Measurements from ENCODE around the gene SH3BGRL3.

Gene SH3BGRL3

DNA sequence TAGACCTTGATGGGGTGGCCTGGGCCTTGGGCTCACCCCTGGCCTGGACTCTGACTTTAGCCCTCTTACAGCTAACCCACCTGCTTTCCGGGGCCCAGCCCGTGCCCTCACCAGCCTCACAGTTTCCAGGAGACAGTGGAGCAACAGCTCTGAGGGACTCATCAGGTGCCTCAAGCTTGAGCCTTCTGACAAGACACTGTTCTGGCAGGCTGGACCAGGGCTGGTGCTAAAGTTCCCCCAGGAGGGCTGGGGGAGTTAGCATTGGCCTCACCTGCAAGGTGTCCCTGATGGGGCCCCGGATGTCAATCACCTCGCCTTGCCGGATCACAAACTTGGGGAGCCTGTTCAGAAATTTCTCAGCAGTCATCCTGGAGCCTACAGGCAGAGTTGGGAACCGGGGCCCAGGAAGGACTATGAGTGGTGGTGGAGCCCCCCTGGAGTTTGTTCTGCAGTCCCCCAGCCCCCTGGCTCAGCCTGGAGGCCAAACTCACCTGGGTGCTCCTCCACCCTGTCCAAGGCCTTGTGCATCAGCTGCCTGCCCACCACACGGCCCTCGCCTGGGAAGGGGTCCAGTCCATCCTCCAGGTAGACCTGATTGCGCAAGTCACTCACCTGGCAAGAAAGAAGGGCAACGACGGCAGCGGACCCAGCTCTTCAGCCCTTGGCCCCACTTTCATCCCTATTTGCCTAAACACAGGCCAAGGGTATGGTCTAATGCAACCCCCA lies 4.1 kb downstream of the SH3BGRL3 start:
- TF ChIP-seq, protein P1, sequence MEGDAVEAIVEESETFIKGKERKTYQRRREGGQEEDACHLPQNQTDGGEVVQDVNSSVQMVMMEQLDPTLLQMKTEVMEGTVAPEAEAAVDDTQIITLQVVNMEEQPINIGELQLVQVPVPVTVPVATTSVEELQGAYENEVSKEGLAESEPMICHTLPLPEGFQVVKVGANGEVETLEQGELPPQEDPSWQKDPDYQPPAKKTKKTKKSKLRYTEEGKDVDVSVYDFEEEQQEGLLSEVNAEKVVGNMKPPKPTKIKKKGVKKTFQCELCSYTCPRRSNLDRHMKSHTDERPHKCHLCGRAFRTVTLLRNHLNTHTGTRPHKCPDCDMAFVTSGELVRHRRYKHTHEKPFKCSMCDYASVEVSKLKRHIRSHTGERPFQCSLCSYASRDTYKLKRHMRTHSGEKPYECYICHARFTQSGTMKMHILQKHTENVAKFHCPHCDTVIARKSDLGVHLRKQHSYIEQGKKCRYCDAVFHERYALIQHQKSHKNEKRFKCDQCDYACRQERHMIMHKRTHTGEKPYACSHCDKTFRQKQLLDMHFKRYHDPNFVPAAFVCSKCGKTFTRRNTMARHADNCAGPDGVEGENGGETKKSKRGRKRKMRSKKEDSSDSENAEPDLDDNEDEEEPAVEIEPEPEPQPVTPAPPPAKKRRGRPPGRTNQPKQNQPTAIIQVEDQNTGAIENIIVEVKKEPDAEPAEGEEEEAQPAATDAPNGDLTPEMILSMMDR (IDR thresholded peaks at IDR 0.05) = no peak
- TF ChIP-seq ZFX (IDR thresholded peaks at IDR 0.05; ENCODE audit: borderline replicate concordance) = no peak
- peak overlapping the region; percentile 20 for H3K27ac ChIP-seq

DNA sequence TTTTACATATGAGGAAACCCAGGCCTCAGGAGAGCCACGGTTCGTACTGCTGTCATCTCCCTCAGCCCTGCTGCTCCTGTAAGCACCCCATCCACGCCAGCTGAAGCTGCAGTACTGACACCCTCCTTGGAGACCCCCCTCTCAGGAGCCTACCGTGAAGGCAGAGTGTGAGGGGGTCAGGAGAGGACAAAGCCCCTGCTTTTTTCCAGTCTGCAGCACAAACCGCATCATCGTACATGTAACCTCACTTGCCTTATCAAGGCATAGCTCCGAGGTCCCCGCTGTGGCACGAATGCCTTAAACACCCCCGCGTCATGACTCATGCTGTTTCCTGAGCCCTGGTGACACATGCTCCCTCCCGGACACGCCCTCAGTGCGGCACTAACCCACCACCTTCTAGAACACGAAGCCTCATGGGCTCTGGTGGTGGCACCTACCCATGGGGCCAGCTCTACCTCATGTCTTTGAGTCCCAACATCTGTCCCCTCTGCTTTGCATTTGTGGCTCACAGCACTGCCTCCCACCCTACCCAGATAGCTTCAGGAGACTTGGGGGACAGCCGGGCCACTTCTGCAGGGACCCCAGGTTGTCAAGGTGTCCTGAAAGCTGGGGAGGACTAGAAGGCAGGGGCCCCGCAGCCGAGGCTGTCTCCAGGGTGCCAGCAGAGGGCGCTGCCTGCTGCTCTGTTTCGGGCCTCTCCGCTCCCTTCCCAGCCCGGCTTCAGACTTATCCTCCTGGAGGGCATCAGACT lies 4.9 kb downstream of the SH3BGRL3 start:
- peak overlapping the region; percentile 20; the same call in 1 of the 2 replicates for H3K27ac ChIP-seq
- TF ChIP-seq ZFX (IDR thresholded peaks at IDR 0.05; ENCODE audit: borderline replicate concordance) = no peak
- TF ChIP-seq, protein P1 (IDR thresholded peaks at IDR 0.05) = peak; percentile 79

DNA sequence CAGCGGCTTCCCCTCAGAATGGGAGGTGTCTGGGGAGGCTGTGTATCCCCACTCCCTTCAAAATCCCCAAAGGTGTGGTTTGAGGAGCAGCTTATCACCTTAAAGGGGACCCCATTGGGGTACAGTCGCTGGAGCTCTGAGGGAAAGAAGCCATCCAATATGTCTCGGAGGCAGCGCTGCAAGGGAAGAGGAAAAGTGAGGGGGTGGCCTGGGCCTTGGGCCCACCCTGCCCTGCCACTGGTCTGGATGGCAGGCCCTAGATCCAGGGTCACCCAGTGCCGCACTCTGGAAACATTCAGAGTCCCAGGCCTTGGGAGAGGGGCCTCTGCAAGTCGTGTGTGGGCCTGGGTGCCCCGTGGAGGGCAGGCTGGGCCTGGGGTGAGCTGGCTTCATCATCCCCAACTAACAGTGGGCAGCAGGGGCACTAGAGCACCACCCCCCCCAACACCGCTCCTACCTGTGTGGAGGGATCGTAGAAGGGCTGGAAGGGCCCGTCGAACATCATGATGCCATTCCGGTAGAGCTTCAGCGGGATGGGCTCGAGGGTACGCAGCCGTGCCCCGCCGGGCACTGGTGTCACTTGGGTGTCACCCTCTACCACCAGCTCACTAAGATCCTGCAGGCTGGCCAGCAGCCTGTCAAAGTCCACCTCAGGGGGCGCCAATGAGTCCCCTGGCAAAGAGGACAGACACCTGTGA lies 5.6 kb downstream of the SH3BGRL3 start:
- H3K27ac ChIP-seq = no peak overlapping the region
- no peak for TF ChIP-seq ZFX (IDR thresholded peaks at IDR 0.05; ENCODE audit: borderline replicate concordance)
- TF ChIP-seq, protein P1 (IDR thresholded peaks at IDR 0.05) = peak; percentile 67

- no peak overlapping the region for H3K27ac ChIP-seq
- no peak for TF ChIP-seq ZFX (IDR thresholded peaks at IDR 0.05; ENCODE audit: borderline replicate concordance)
- TF ChIP-seq, protein P1 (IDR thresholded peaks at IDR 0.05) = peak; percentile 17
Measured at GRCh38 chr1:26286064-26286416, 6.2 kb downstream of the SH3BGRL3 start.

- H3K27ac ChIP-seq = no peak overlapping the region
Measured at GRCh38 chr1:26287033-26287711, 7.3 kb downstream of the SH3BGRL3 start.

DNA sequence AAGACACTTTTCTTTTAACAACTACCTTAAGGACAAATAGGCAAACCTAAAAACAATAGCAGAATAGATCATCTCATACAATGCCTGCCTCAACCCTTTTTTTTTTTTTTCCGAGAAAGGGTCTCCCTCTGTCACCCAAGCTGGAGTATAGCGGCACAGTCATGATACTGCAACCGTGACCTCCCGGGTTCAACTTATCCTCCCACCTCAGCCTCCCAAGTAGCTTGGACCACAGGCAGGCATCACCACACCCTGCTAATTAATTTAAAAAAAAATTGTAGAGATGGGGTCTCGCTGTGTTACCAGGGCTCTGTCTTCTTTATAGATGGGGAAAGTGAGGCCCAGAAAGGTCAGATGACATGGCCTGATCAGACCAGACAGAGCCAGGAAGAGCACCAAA lies 7.9 kb downstream of the SH3BGRL3 start:
- no peak for TF ChIP-seq ZFX (IDR thresholded peaks at IDR 0.05; ENCODE audit: borderline replicate concordance)
- TF ChIP-seq, protein P1 (IDR thresholded peaks at IDR 0.05) = no peak
- H3K27ac ChIP-seq = no peak overlapping the region

More at GRCh38 chr1:26287033-26287711, 7.3 kb downstream of the SH3BGRL3 start:
- TF ChIP-seq, protein P1 (IDR thresholded peaks at IDR 0.05) = no peak
- TF ChIP-seq ZFX (IDR thresholded peaks at IDR 0.05; ENCODE audit: borderline replicate concordance) = no peak

Measured in 22Rv1 (cell line).